HG02870 (cell line): ENCODE results near the gene TATDN3.
A peak's percentile ranks its signal among the peaks of the same experiment; 100 is the strongest.
"Not testable (repeated sequence)": the region's sequence is repeated elsewhere in the genome, so short reads cannot be mapped to it uniquely, and the experiment has no call there.

Experiments
- ATAC-seq: cut with Tn5 transposase; IDR thresholded peaks from one replicate; pipeline ENCODE4 v1.9.1; 2021; ENCODE audit warnings: mild to moderate bottlenecking, moderate library complexity; ENCODE audit not compliant: unreplicated experiment

TATDN3 gene

GRCh38 chr1:212827171-212827776, 35.6 kb downstream of the TATDN3 start:
- ATAC-seq, result no peak

GRCh38 chr1:212827831-212828278, 36.2 kb downstream of the TATDN3 start:
- no peak for ATAC-seq

- no peak for ATAC-seq
These were observed 36.7 kb downstream of the TATDN3 start for GRCh38 chr1:212828395-212828794.

- ATAC-seq, result peak; percentile 70
These were observed 41.8 kb downstream of the TATDN3 start for GRCh38 chr1:212833211-212834207.

- no peak for ATAC-seq
These were observed 46.5 kb downstream of the TATDN3 start for GRCh38 chr1:212838145-212838544.

DNA sequence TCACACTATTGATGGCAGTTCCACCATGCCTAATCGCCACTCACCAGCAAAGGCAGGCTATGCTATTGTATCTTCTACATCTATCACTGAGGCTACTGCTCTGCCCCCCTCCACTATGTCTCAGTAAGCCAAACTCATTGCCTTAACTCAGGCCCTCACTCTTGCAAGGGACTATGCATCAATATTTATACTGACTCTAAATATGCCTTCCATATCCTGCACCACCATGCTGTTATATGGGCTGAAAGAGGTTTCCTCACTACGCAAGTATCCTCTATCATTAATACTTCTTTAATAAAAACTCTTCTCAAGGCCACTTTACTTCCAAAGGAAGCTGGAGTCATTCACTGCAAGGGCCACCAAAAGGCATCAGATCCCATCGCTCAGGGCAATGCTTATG, 52.8 kb downstream of the TATDN3 start:
- ATAC-seq, result not testable (repeated sequence)

GRCh38 chr1:212847549-212847948, 55.9 kb downstream of the TATDN3 start, which contains the start of gene SPATA45:
Gene SPATA45 (minus strand): TSS chr1:212847649. CDS start chr1:212836149, 11,500 bp downstream.
- ATAC-seq, result no peak

GRCh38 chr1:212852105-212852688, 60.5 kb downstream of the TATDN3 start:
- no peak for ATAC-seq

DNA sequence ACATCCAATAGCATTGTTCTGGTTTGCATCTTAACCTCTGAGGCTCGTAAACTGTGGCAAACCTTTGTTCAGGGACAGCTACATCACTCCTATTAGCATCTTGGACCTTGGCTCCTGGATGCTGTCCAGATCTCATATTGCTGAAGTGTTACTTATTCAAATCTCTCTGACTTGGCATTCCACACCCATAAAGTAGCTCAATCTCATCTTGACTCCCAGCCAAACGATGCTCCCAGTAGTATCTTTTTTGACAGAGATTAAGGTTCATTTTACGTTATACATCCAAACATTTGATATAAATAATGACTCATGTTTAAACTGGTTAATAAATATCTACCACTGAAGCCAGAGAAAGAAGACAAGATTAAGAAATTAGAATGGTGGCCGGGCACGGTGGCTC, 62.0 kb downstream of the TATDN3 start:
- ATAC-seq, result no peak

DNA sequence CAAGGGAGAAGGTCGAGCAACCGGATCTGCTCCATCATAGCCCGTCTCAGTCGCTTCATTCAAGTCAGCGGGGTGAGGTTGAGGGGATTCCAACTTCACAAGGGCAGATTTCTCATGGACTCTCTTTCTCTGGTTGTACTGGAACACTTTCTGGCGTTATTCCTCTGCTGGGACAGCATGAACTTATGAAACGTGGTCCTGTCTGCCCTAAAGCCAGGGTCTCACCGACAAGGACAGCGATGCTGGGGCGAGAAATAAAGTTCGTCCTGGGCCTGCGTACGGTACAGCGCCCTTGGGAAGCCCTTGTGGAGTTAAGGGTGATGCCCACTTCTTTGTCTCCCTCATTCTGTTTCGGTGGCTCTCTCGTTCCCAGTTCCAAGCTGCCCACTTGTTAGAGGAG, 65.1 kb downstream of the TATDN3 start:
- ATAC-seq, result no peak

GRCh38 chr1:212857992-212858460, 66.3 kb downstream of the TATDN3 start, which contains the start of gene FLVCR1:
Gene FLVCR1 (plus strand): TSS chr1:212858275. CDS start chr1:212858453, 178 bp downstream.
- ATAC-seq, result peak; percentile 92

GRCh38 chr1:212858461-212859265, 67.0 kb downstream of the TATDN3 start:
- ATAC-seq, result peak; percentile 16

DNA sequence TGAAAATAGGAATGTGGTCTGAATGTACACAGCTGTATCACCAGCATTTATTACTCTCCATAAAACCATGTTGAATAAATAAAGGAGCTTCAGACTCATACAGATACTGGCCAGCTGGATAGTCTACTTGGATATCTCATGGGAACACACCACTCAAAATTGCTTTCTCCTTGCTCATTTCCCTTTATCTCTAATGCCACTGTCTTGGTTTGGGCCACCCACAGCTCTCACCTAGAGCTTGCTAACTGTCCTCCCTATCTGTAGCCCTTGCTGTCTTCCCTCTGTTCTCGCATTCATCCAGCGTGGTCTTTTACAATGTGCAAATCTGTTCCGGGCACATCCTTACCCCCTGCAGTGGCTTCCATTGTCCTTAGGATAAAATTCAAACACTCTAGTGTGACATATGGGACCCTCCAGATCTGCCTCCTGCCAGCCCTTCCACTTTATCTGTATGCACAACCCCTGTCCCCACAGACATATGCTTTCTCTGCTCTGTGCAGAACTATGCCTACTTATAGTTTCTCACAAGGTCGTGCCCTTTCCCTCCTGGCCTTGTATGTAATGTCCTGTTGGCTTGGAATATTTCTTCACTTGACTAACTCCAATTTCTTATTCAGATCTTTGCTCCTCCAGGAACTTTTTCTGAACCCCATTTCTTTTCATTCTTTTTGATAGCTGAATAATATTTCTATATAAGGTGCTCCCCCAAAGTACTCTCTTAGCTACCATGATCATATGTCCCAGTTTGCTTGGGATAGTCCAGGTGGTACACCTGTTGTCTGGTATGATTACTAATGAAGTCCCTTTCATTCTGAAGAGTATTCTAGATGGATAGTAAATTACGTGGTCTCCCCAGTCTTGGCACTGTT, 69.3 kb downstream of the TATDN3 start:
- no peak for ATAC-seq

DNA sequence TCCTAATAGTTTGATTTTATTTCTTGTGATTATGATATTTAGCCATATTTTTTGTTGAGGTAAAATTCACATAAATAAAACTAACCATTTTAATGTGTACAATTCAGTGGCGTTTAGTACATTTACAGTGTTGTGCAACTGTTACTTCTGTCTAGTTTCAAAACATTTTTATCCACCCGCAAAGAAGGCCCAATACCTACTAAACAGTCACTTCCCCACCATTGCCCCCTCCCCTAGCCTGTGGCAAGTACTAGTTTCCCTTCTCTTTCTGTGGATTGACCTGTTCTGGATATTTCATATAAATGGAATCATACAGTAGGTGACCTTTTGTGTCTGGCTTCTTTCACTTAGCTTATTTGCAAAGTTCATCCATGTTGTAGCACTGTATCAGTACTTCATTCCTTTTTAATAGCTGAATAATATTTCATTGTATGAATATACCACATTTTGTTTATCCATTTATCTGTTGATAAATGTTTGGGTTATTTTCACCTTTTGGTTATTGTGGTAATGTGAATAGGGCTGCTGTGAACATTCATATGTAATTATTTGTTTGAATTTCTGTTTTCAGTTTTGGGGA, 70.5 kb downstream of the TATDN3 start:
- ATAC-seq, result no peak

DNA sequence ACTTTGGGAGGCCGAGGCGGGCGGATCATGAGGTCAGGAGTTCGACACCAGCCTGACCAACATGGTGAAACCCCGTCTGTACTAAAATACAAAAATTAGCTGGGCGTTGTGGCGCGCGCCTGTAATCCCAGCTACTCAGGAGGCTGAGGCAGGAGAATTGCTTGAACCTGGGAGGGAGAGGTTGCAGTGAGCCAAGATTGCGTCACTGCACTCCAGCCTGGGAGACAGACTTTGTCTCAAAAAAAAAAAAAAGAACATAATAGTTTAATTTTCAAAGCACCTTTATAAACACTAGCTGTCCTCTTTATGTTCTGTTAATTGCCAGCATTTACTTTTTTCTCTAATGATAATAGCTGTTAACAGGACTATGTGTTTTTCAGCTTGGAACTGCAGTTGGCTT, 71.7 kb downstream of the TATDN3 start:
- ATAC-seq, result not testable (repeated sequence)

DNA sequence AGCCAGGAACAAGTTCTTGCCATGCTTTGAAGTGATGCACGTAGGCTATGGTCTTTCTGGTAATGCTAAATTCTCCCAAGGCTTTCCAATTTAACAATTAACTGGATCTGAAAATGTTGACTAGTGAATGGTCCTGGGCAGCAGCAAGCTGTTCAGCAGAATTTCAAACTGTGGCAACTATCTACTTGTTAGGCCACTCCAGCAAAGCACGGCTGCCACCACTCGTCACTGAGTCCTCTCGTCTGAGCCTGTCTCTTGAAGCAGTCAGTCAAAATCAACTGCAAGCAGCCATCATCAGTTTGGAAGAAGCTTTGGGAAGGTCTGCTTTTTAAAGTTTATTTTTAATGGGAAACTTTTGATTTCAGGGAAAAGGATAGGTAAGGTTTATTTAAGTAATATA, 72.5 kb downstream of the TATDN3 start:
- ATAC-seq, result no peak
